ENCODE data around the gene SUSD6.
"Not testable (repeated sequence)": the region's sequence is repeated elsewhere in the genome, so short reads cannot be mapped to it uniquely, and the experiment has no call there.

Gene SUSD6

DNA sequence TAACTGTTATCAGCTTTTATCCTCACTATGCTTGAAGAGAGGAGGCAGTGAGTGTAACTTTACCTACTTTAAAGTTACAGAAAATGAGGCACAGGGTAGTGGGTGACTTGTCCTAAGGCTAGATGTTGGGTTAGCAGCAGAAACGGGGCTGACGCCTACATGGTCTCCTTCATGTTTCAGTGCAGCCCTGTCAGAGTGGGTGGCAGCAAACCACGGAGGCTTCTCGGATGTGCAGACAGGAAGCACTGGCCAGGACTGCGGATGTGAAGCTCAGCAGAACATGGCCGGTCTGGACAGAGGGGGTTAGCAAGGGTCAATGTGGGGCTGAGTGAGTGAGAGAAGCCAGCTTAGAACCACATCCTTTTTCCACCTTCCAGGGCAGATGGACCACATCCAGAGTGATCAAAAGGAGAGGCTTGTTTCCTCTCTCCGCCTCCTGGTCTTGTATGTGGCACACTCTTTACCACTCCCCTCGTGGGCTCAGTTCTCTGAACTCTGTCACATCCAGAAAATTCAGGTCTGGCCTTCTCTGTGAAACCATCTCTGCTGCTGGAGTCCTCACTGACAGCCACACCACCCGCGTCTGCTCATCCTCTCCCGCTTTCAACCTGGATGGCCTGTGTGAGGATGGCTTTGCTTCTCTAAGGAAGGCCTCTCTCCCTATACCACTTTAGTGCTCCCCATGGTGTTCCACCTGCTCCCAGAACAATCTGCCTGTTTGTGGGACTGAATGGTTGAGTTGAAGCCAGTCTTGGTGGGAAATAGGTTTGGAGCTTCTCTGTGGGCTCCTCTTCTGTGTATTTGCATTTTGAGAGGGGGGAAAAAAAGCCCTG, 14.1 kb downstream of the SUSD6 start:
- DNase-seq = peak; percentile 90

DNA sequence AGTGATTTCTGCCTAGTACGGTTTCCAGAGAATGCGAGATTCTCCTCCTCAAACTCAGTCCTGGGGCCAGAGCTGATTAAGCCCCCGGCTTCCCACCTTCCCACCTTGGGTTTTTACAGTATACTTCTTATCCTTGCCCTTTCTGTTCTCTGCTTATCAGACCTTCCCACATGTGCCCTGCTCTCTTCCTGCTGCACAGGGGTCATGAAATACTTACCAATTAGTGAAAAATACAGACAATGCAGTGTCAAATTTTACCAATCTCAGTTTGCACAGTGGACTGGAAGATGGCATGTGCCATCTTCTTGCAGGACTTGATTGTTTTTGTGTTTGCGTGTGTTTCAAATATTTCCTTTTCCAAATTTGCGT, 14.7 kb downstream of the SUSD6 start:
- no peak for DNase-seq

DNA sequence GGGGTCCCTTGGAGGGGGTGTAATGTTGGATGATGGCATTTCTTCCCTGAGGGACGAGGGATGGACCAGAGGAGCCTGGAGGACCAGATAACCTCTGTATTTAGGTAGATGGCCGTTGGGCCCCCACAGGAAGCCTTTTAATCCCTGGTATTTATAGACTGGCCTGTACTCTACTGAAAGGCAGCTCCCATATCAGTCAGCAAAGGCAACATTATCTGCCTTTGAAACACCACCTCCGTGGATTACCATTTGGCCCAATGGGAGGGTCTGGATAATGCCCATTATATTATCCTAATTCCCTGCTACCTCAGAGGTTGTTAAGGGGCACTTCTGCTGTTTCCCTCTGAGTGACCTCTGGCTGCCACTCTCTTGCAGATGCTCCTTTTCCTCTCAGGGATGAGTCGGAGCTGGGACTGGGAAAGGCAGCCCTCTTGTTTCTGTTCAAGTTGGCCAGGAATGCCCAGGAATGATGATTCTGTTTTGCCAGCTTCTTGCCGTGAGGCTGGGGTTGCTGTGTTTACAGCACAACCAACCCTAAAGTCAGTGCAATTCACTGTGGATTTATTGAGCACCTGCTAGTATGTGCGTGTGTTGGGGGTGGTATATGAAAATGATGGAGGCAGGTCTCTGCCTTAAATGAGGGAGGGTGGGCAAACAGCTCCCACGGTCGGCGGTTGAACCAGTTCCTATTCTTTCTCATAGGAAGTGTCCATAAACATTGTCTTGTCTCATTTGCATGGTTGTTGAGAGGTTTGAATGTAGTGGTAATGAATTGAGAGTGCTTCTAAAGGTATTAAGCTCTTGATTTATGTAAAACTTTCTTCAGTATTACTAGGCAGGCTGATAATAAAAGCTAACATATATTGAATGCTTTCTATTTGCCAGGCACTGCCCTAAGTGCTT, 18.1 kb downstream of the SUSD6 start:
- no peak for DNase-seq

DNA sequence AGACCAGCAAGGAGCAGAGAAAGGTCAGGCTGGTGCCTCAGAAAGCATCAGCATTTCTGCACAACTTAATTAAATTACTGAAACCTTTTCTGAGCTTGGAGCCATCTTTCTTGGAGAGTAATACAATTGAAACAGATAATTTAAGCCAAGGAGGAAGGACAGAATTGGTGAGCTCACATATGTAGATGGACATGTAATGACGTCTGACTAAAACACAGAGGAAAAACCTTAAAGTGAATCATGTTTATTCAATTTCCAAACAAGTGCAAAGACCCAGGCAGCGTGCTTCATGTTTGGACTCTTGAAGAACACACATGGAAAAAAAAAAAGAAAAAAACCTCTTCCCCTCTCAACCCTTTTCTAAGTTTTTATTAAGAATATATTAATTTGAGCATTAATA, 19.0 kb downstream of the SUSD6 start:
- DNase-seq = no peak

DNA sequence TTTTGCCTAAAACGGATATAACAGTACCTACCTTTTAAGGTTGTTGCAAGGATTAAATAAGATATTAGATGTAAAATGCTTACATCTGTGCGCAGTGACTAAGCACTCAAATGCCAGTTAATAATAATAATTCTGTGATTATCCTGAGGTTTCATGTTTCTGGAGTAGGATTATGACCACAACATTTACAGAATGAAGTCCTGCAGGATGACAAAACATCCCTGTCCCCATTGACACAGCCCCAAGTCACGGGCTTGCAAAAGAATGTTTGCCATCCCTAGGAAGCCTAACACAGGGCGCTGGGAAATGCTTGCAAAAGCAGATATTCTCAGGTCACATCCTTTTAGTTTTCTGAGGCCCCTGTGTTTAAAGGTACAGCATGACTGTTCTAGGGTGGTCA, 20.1 kb downstream of the SUSD6 start:
- no peak for DNase-seq

DNA sequence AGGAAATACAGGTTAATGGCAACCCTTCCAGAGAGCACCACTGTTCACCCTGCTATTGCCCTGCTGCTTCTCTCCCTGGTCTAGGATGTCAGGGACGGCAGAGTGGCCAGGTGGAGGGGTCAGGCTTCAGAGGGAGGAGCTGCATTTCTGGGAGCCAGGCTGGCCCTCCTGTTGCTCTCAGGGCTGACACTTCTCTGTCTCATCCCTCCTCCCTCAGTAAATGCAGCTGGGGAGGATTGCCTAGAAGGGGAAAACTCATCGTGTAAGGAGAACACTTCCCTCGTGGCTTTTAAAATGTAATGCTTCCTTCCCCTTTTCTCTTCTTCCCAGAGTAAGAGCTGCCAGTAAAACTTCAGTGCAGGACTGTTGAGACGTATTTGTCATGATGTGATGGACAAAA, 20.8 kb downstream of the SUSD6 start:
- DNase-seq = no peak

DNA sequence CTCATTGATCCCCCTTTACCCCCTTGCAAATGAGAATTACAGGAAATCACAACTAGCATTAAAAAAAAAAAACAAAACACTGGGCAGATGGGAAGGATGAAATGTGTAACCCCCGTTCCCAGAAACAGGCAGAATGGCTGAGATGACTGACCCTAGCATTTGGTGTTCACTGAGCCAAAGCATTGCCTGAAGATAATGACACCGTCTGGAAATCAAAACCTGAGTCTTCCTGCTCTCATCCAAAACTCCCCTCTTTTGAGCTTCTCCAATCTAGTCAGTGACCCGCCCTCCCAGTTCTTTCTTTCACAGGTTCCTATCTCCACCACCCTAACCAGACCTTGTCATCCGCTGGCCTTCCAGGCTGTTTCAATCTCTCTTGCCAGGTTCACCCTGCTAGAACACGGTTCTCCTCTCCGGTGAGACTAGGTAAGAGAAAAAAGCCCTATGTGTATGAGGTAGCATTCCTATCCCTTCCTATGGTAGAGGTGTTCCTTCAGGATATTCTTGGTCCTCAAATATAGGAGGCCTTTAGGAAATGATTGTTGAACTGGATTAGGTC, 21.3 kb downstream of the SUSD6 start:
- DNase-seq = no peak

DNA sequence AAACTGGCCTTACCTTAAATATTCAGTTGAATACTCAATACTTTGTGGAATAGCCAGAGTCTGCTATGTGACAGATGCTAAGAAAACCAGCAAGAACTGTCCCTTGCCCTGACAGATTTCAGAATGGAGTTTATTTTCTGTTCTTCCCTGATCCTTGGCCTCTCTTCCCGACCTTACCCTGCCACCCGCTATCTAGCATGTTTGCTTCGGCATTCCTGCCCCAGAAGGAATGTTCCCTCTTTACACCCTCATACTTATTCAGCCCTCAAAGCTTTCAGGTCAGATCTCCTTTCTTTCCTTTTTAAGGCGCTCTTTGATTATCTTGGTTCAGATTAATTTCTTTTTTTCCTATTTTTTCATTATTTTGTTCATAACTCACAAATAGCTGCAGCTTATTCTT, 21.8 kb downstream of the SUSD6 start:
- no peak for DNase-seq

DNA sequence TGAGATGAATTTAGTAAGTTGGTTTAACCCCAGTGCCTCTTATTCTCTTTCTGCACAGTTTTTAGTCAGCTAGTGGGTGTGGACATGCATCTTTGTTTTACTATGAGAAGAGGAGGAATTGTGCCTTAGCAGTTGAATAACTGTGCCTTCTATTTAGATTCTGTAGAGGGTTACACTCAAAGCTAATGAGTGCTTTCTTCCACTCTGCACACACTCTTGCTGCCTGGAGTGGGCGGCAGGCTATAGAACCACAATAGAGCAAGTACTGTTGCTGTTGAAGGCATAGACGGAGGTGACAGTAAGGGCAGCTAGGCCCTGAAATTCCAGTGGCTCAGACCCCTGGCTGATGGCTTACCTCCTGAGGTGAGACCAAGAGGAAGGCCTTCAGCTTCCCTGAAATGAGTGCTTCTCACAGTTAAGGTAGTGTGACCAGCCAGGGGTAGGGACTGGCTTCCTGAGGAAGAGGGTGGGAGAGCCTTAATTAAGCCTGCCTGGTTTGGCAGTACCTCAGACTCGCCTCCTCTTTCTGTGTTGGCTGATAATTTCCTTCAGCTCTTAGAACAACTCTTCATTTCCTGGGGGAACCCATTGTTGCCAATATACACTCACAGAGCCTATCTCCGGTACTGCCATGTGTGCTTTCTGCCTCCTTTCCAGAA, 24.7 kb downstream of the SUSD6 start:
- peak; percentile 80 for DNase-seq

DNA sequence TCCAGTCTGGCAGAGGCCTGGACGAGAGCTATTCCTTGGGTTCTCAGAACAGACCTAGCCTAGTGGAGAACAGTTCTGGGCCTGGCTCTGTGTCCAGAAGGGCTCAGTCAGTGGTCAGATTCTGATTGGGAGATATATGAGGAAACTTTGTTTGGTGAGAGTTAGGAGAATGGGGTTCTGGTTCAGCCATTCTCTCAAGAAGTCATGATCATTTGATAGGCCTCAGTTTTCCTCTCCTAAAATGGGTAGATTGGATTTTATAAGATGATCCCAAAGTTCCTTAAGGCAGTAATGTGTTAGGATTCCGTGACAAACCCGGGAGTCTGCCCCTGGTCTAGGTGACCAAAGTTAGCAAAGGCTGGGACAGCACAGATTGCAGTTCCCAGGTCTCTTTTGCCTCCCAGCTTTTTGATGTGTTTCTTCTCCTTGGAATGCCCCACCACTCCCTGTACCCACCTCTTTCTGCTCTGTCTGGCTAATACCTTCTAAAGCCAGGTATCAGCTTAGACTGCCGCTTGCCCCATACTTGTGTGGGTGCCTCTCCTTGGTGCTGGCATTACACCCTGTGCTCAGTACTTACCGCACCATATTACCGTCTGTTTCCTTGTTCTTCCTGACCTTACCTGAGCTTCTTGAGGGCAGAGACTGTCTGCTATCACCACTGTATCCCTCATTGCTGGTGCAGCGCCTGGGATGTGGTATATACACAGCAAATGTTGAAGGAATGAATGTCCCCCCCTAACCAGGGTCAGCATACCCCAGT, 25.5 kb downstream of the SUSD6 start:
- DNase-seq = no peak

DNA sequence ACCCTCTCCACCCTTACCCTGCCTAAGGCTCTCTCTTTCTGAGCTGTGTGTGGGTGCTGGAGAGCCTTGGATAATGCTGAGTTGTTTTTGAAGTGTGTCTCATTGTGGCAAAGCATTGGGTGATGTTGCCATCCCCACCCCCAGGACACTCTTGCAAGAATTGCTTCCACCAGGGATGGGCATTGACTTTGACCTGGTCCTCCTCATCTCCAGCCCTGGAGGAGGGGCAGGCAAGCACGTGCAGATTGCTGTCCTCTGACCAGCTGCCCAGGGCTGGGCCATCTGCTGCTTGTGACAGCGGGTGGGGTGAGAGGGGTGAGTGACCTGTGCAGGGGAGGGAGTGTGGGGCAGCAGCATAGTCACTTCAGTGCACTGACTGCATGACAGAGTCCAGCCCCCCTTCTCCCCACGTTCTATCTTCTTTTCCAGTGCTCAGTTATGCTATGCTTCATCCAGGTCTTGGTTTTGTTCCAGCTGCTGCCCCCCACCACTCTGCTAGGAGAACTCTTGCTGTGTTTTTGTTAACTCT, 26.2 kb downstream of the SUSD6 start:
- DNase-seq = no peak

DNA sequence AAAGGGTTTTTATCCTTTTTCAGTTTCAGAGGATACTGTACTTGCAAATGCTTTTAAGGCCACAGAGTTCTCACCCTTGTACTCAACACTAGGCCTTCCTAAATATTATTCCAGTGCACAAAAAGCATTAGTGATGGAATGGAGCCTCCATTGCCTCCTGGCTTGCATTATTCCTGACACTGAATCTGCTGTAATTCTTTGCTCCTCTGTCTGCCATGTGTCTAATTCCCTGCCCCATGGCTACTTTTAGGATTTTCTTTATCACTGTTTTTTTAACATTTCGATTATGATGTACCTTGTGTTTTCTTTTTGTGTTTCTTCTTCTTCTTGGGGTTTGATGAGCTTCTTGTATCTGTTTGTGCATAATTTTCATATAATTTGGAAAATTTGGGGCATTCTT, 29.5 kb downstream of the SUSD6 start:
- DNase-seq = no peak

DNA sequence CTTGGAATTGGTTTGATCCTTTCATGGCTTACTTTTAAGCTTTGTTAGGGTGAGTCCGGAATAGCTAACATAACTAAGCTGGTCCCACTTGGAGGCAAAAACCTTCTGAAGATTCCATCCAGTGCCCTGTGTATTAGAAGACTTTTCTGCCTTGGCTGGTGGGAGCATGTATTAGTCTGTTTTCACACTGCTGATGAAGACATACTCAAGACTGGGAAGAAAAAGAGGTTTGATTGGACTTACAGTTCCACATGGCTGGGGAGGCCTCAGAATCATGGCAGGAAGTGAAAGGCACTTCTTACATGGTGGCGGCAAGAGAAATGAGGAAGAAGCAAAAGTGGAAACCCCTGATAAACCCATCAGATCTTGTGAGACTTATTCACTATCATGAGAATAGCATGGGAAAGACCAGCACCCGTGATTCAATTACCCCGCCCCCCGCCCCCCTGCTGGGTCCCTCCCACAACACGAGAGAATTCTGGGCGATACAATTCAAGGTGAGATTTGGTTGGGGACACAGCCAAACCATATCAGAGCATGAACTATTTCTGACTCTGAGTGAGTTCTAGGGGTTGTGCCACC, 30.9 kb downstream of the SUSD6 start:
- DNase-seq = not testable (repeated sequence)

DNA sequence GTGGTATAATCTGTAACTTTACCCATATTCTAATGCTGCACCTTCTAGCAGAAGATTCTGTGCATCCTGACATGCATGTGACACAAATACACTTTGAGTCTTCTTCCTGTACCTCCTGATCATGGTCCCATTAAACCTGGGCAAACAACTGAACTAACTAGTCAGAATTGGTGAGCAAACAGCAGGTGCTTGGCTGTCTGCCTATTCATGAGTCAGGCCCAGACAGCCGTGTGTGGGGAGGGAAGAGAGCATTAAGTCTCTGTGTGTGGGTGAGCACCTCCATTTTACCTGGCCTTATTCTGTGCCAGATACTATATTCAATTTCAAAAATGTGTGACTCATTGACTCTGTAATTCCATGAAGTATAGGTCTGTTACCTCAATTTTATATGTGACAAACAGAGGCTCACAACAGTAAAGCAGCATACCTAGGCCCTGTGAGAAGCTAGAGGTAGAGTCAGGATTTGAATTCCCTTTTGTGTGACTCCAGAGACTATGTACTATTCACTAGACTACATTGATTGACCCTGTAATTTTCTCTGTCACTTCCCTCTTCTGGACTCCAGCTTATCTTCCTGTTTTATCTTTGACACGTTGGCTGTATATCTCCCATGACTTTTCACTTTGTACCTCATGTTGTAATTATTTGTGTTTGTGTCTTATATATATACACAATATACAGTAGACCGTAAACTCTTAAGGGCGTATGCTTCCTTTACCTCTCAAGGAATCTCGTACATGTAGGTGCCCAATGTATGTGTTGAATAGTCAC, 32.2 kb downstream of the SUSD6 start:
- peak; percentile 90 for DNase-seq

DNA sequence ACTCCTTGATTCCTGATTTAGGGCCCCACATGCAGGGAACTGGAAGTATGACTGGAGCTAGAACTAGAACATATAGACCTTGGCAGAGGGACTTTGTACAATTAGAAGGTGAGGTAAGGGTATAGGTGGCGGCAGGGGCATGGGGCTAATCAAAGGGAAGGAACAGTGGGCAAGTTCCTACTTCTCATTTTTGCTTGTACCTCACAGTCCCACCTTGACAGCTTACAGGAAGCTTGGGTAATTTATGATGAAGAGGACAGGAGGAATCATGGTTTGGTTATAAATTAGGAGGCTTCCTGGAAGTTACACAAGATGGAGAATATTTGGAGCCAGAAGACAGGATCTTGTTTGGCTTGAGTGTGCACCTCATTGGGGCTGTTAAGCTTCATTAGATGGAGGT, 33.4 kb downstream of the SUSD6 start:
- DNase-seq = no peak

DNA sequence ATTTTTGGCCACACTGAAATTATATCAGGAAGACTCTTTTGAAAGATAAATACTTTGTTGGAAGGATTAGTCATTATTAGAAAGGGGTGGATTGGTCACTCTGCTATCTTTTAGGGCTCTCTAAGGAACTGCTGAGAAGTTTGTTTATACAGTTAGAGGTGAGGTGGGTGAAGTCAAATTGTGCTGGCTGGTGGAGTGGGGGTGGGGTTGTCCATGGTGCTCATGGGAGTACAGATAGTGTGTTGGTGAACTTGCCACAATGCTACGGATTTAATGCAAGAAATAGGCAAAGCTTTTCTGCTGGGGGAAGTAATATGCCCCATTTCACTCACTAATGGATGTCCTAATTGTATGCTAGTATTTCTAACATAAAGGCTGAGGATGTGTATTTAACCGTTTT, 35.8 kb downstream of the SUSD6 start:
- no peak for DNase-seq

DNA sequence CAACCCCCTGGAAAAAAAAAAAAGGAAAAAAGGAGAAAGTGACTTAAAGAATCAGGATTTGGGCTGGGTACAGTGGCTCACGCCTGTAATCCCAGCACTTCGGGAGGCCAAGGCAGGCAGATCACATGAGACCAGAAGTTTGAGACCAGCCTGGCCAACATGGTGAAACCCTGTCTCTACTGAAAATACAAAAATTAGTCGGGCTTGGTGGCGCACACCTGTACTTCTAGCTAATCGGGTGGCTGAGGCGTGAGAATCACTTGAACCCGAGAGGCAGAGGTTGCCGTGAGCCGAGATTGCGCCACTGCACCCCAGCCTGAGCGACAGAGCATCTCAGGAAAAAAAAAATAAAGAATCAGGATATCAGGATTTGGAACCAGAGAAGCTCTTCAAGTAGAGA, 36.2 kb downstream of the SUSD6 start:
- DNase-seq = not testable (repeated sequence)

DNA sequence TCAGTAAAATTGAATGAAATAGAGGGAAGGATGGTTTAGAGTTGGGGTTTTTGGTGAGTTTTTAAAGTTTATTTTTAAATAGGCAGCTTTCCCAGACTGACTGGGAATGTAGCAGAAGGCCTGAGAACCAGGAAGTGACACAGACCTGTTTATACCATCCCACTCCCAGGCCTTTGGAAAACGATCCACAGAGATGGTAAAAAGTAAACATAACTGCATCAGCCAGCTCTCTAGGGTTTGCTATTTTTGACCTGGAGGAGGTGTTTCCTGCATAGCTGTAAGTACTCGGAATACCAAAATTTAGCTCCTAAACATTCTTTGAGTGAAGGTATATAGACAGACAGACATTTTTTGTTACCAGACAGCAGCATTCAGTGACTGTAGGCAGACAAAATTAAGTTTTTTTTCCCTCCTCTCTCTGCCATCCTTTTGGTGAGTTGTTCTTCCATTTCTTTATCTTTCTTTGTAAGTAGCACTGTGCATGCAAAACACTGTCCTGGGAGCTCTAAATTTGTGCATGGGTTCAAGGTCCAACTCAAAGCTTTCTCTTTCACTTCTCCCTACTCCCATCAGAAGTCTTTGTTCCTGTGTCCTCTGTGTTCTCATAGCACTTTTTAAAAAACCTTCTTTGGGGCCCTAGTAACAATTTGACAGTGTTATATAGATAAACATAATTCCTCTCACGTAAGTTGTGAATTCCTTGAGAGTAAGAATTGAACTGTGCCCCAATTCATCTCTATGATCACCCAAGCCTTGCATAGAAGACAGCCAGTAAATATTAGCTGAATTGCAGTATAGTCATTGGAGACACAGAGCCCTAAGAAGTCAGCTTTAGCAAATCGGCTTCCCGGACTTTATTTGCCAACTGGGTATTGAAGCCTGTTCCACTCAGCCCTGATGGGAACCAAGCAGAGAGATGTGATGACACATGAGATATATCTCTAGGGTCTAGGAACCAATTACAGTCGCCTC, 37.4 kb downstream of the SUSD6 start:
- no peak for DNase-seq

DNA sequence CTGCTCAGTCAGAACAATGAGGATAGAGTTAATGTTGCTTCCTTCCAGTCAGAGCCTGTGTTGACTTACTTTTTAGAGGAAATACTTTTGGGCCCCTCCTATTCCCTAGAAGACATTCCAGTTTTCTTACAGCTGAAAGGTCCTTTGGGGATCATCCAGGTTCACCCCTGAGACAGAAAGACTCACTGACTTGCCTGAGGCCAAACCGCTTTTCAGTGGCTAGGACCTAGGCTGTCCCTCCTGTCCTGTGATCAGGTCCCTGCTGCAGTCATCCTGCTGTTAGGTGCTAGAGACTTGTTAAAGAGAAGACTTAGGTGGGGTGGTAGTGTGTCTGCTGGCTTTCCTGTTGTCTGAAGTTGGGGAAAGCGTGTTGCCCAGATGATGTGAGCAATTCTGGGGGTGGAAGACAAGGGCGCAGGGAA, 39.6 kb downstream of the SUSD6 start:
- DNase-seq = no peak

DNA sequence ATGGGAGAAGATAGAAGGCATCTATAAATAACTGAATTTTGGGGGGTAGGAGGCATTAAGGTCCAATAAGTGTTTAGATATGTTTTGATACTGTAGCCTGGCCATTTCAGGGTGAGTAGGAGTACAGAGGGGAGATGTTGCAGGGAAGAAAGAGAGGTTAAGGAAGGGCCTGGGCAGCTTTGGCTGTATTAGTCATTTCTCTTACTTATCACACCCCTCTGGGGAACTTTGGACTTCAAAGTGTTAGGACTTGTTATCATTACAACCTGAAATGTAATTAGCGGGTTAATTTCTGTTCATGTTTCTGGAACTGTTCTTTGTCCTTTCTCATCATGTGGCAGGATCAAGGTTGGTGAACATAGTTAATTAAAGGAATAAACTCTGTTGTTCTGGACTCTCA, 40.3 kb downstream of the SUSD6 start:
- no peak for DNase-seq
